Lower leg skin (tissue), 3 donors: Measurements from ENCODE around the gene KCND2.

Source experiments
- CTCF ChIP-seq, 3 donors: fragments of 450-650 bp; IDR thresholded peaks; one replicate each; pipeline ENCODE4 v1.5.1; 2016; ENCODE audit warnings: antibody characterized with exemption in 3 of 3, mild to moderate bottlenecking in 3 of 3, moderate library complexity in 2 of 3
- POLR2A ChIP-seq, 2 donors: fragments of 450-650 bp; IDR thresholded peaks; one replicate each; pipeline ENCODE4 v1.6.1; 2016 to 2017; ENCODE audit warnings: antibody characterized with exemption in 2 of 2, mild to moderate bottlenecking in 1 of 2, moderate library complexity in 1 of 2

GRCh38 chr7:120775755-120776154 lies 502.8 kb downstream of the KCND2 start:
- TF ChIP-seq POLR2A (IDR thresholded peaks at IDR 0.05) (no peak), CTCF (IDR thresholded peaks at IDR 0.05) (no peak)
